BLaER1 (cell line): ENCODE results near the gene MYO9A.
"Not testable (repeated sequence)": the region's sequence is repeated elsewhere in the genome, so short reads cannot be mapped to it uniquely, and the experiment has no call there.

Experiments
- H3K27ac ChIP-seq: shearing (Covaris generic); formaldehyde crosslinking; 2 replicates; pipeline ENCODE4 v1.8.1; 2022
- H3K27me3 ChIP-seq: shearing (Covaris generic); formaldehyde crosslinking; 2 replicates; pipeline ENCODE4 v1.8.1; 2022
- H3K36me3 ChIP-seq: shearing (Covaris generic); formaldehyde crosslinking; 2 replicates; pipeline ENCODE4 v1.8.1; 2022
- H3K4me1 ChIP-seq: shearing (Covaris generic); formaldehyde crosslinking; 2 replicates; pipeline ENCODE4 v1.8.1; 2022
- H3K4me2 ChIP-seq: shearing (Covaris generic); formaldehyde crosslinking; 2 replicates; pipeline ENCODE4 v1.8.1; 2022
- H3K4me3 ChIP-seq: shearing (Covaris generic); formaldehyde crosslinking; 2 replicates; pipeline ENCODE4 v1.8.1; 2022
- H3K9ac ChIP-seq: shearing (Covaris generic); formaldehyde crosslinking; 2 replicates; pipeline ENCODE4 v1.8.1; 2022
- H3K9me3 ChIP-seq: shearing (Covaris generic); formaldehyde crosslinking; 2 replicates; pipeline ENCODE4 v1.8.1; 2022
- H4K20me1 ChIP-seq: shearing (Covaris generic); formaldehyde crosslinking; 2 replicates; pipeline ENCODE4 v1.8.1; 2022
- Cebpa-rat ChIP-seq: shearing (Covaris generic); IDR thresholded peaks from 2 replicates; pipeline ENCODE4 v1.8.1; 2022

Gene MYO9A

DNA sequence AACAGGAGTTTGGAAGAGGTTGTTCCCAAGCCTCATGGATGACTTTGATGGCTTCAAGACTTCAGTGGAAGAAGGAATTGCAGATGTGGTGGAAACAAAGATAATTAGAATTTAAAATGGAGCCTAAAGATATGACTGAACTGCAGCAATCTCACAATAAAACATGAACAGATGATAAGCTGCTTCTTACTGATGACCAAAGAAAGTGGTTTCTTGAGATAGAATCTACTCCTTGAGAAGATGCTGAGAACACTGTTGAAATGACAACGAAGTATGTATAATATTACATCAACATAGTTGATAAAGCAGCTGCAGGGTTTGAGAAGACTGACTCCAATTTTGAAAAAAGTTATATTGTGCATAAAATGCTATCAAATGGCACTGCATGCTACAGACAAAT is 21.2 kb downstream of the MYO9A start:
- peaks cover 16% of the 10 kb centered on the region for H3K36me3 ChIP-seq
- H3K4me2 ChIP-seq, result no peak overlapping the region
- 0 out of 2 replicates have a peak, but pooled peaks cover 14% of the 10 kb centered on the region for H4K20me1 ChIP-seq
- no peak for TF ChIP-seq Cebpa-rat
- H3K9ac ChIP-seq, result no peak overlapping the region
- peaks cover 14% of the 10 kb centered on the region for H3K9me3 ChIP-seq
- no peaks in the 10 kb centered on the region for H3K27me3 ChIP-seq
- H3K4me1 ChIP-seq, result no peaks in the 10 kb centered on the region
- no peak overlapping the region for H3K27ac ChIP-seq
- no peak overlapping the region for H3K4me3 ChIP-seq

DNA sequence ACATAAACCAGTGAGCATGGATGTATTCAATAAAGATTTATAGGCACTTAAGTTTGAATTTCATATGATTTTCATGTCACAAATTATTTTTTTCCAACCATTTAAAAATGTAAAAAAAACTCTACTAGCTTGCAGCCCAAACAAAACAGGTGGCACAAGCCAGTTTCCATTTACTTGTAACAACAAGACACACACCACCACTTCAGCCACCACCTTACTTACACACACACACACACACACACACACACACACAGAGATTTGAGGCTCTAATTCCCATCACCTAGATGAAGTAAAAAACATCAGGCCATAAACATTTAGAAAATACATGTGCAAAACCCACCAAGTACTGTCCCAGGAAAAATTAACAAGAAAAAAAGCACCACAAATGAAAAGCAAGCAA is 25.3 kb downstream of the MYO9A start:
- no peaks in the 10 kb centered on the region for H3K27me3 ChIP-seq
- no peak overlapping the region for H3K9ac ChIP-seq
- H3K36me3 ChIP-seq, result peaks cover 25% of the 10 kb centered on the region
- H3K4me1 ChIP-seq, result no peaks in the 10 kb centered on the region
- H3K9me3 ChIP-seq, result peaks cover 14% of the 10 kb centered on the region
- no peaks in the 10 kb centered on the region for H4K20me1 ChIP-seq
- H3K4me2 ChIP-seq, result no peak overlapping the region
- TF ChIP-seq Cebpa-rat, result no peak
- H3K27ac ChIP-seq, result no peak overlapping the region
- no peak overlapping the region for H3K4me3 ChIP-seq

DNA sequence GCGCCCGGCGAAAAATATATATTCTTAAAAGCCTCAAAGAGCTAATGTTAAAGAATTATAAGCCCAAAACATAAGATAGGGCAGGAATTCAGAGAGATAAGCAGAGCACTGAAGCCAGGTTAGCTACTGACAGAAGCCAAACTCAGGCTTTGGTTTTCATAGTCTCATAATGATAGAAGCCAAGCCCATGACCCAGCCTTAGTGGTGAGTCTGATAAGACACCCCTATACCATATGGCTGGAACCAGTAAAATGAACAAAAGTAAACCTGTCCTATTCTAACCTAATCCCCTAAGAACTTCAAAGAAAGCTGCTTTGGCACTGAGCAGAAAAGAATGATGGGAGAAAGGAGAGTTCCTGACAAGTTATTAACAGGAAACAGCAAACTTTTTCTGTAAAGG is 25.9 kb downstream of the MYO9A start:
- Histone ChIP-seq H3K4me3 (no peak overlapping the region), H3K9ac (no peak overlapping the region), H3K4me2 (no peak overlapping the region), H3K9me3 (peaks cover 14% of the 10 kb centered on the region), H3K27ac (no peak overlapping the region), H3K36me3 (peaks cover 32% of the 10 kb centered on the region), H4K20me1 (no peaks in the 10 kb centered on the region), H3K4me1 (no peaks in the 10 kb centered on the region), H3K27me3 (no peaks in the 10 kb centered on the region)
- TF ChIP-seq Cebpa-rat, result no peak

GRCh38 chr15:72086920-72087648 is 30.9 kb downstream of the MYO9A start:
- TF ChIP-seq Cebpa-rat, result no peak
- H3K27ac ChIP-seq, result no peak overlapping the region
- H3K9me3 ChIP-seq, result peaks cover 18% of the 10 kb centered on the region; the same call in 1 of the 2 replicates
- no peak overlapping the region for H3K4me3 ChIP-seq
- H3K27me3 ChIP-seq, result no peaks in the 10 kb centered on the region
- H3K9ac ChIP-seq, result no peak overlapping the region
- no peaks in the 10 kb centered on the region for H3K4me1 ChIP-seq
- peaks cover 34% of the 10 kb centered on the region for H3K36me3 ChIP-seq
- no peak overlapping the region for H3K4me2 ChIP-seq
- no peaks in the 10 kb centered on the region for H4K20me1 ChIP-seq

DNA sequence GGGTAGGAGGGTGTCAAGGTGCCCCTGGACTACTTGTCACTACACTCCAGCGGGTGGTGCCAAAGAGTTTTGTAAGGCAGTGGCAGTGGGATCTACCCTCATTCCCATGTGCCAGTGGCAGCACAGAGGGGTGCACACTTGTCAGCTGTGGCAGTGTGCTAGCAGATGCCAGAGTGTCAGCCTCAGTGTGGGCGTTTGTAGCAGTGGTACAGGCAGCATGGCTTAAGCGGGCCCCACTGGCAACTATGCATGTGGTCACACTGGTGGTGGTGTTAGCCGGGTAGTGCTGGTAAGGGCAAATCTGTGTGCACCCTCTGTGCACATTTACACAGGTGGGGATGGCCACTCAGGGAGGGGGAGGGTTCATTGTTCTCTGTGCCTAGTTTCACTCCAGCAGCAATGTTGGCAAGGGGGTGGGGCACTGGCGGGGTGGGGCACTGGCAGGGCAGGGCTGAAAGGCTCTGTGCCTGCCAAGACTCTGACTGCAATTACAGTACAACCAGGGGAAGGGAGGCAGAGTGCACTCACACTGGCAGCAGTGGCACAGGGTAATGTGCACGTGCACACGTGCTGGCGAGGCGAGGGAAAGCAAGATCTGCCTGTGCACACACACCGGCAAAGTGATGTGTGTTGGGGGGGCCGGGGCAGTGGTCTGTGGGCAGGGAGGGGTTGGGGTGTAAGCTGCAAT is 31.8 kb downstream of the MYO9A start:
- H3K9ac ChIP-seq, result no peak overlapping the region
- no peak overlapping the region for H3K27ac ChIP-seq
- peaks cover 34% of the 10 kb centered on the region for H3K36me3 ChIP-seq
- no peaks in the 10 kb centered on the region for H3K4me1 ChIP-seq
- TF ChIP-seq Cebpa-rat, result no peak
- no peak overlapping the region for H3K4me3 ChIP-seq
- no peaks in the 10 kb centered on the region for H3K27me3 ChIP-seq
- H3K9me3 ChIP-seq, result peaks cover 18% of the 10 kb centered on the region; the same call in 1 of the 2 replicates
- H3K4me2 ChIP-seq, result no peak overlapping the region
- no peaks in the 10 kb centered on the region for H4K20me1 ChIP-seq

GRCh38 chr15:72082176-72082575 is 35.8 kb downstream of the MYO9A start:
- Histone ChIP-seq H3K36me3 (peaks cover 20% of the 10 kb centered on the region), H3K4me3 (no peak overlapping the region), H4K20me1 (no peaks in the 10 kb centered on the region), H3K27me3 (no peaks in the 10 kb centered on the region), H3K9me3 (peaks cover 18% of the 10 kb centered on the region; the same call in 1 of the 2 replicates), H3K4me1 (peaks cover 34% of the 10 kb centered on the region), H3K4me2 (no peak overlapping the region), H3K27ac (no peak overlapping the region), H3K9ac (no peak overlapping the region)
- TF ChIP-seq Cebpa-rat, result no peak

- peak overlapping the region; percentile 23; the same call in 1 of the 2 replicates for H3K4me3 ChIP-seq
- TF ChIP-seq Cebpa-rat, result no peak
- peak overlapping the region; percentile 46; the same call in 1 of the 2 replicates for H3K27ac ChIP-seq
- no peaks in the 10 kb centered on the region for H4K20me1 ChIP-seq
- H3K27me3 ChIP-seq, result no peaks in the 10 kb centered on the region
- H3K4me2 ChIP-seq, result peak overlapping the region; percentile 67
- no peaks in the 10 kb centered on the region for H3K9me3 ChIP-seq
- peaks cover 38% of the 10 kb centered on the region for H3K4me1 ChIP-seq
- H3K36me3 ChIP-seq, result no peaks in the 10 kb centered on the region
- 0 out of 2 replicates have a peak overlapping the region, but pooled peaks have one; percentile 34 for H3K9ac ChIP-seq
Observed at GRCh38 chr15:72078887-72079286, 39.1 kb downstream of the MYO9A start.

DNA sequence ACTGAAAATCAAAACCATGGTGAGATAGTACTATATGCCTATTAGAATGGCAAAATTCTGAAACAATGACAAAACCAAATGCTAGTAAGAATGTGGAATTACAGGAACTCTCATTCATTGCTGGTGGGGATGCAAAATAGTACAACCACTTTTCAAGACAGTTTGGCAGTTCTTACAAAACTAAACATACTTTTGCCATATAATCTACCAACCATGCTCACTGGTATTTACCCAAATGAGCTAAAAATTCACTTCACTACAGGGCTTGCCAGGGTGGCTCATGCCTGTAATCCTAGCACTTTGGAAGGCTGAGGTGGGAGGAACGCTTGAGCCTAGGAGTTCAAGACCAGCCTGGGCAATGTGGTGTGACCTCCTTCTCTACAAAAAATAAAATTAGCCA is 40.0 kb downstream of the MYO9A start:
- Histone ChIP-seq H3K4me1 (peaks cover 38% of the 10 kb centered on the region), H4K20me1 (no peaks in the 10 kb centered on the region), H3K27me3 (no peaks in the 10 kb centered on the region), H3K27ac (peak overlapping the region; percentile 46; the same call in 1 of the 2 replicates), H3K9ac (no peak overlapping the region), H3K9me3 (peaks cover 2% of the 10 kb centered on the region; the same call in 1 of the 2 replicates), H3K4me3 (no peak overlapping the region), H3K4me2 (peak overlapping the region; percentile 67), H3K36me3 (no peaks in the 10 kb centered on the region)
- TF ChIP-seq Cebpa-rat, result no peak

DNA sequence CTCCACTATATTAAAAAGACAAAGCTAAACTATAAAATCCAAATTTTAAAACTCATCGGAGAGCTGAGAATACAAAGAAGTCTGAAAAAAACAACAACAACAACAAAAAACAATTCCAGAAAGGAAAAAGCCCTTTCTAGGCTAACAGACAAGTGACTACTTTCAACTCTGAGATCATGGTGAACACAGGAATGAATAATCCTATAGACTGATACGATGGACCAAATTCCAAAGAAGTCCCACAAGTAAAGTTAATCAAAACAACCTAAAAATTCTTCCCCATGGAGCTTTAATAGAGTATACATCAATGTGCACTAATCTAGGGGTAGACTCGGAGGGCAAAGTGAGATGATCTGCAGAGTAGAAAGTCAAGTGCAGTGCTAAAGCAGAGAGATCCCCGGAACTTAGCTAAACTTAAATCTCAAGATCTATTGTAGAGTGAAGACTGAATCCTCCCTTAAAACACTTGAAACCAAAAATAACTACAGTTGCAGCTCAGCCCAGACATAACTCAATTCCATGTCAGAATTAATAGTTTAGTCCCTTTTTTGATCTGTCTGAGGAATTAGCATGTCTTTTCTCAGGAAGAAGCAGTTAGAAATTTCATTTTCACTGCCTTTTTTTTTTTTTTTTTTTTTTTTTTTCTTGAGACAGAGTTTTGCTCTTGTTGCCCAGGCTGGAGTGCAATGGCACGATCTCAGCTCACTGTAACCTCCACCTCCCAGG is 43.5 kb downstream of the MYO9A start:
- Histone ChIP-seq H3K4me1 (peaks cover 44% of the 10 kb centered on the region), H3K4me3 (no peak overlapping the region), H3K9me3 (peaks cover 10% of the 10 kb centered on the region; the same call in 1 of the 2 replicates), H3K9ac (no peak overlapping the region), H4K20me1 (no peaks in the 10 kb centered on the region; the same call in 1 of the 2 replicates), H3K27me3 (no peaks in the 10 kb centered on the region), H3K4me2 (no peak overlapping the region), H3K36me3 (no peaks in the 10 kb centered on the region), H3K27ac (no peak overlapping the region)
- TF ChIP-seq Cebpa-rat, result no peak

DNA sequence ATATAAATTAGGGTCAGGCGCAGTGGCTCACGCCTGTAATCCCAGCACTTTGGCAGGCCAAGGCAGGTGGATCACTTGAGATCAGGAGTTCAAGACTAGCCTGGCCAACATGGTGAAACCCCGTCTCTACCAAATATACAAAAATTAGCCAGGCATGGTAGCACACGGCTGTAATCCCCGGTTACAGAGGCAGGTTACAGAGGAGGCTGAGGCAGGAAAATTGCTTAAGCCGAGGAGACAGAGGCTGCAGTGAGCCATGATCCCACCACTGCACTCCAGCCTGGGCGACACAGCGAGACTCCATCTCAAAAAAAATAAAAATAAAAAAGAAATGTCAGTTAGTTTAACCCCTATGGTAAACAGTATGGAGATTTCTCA is 46.5 kb downstream of the MYO9A start:
- H3K9me3 ChIP-seq, H3K27ac ChIP-seq, H4K20me1 ChIP-seq, H3K36me3 ChIP-seq, H3K27me3 ChIP-seq, H3K9ac ChIP-seq, H3K4me3 ChIP-seq: not testable (repeated sequence)
- peaks cover 18% of the 10 kb centered on the region for H3K4me1 ChIP-seq
- H3K4me2 ChIP-seq, result peak overlapping the region; percentile 4; the same call in 1 of the 2 replicates
